ENCODE measurements around the gene GJB1. TPM values are rescaled to one million over a fixed set of nuclear protein-coding genes. Genes with fewer than 3 reads are reported as not detected.
"Not testable (repeated sequence)": the region's sequence is repeated elsewhere in the genome, so short reads cannot be mapped to it uniquely, and the experiment has no call there.

Gene GJB1
- total RNA-seq, 2 experiments from 2014 or later, result 0.26 TPM; not detected in 1

DNA sequence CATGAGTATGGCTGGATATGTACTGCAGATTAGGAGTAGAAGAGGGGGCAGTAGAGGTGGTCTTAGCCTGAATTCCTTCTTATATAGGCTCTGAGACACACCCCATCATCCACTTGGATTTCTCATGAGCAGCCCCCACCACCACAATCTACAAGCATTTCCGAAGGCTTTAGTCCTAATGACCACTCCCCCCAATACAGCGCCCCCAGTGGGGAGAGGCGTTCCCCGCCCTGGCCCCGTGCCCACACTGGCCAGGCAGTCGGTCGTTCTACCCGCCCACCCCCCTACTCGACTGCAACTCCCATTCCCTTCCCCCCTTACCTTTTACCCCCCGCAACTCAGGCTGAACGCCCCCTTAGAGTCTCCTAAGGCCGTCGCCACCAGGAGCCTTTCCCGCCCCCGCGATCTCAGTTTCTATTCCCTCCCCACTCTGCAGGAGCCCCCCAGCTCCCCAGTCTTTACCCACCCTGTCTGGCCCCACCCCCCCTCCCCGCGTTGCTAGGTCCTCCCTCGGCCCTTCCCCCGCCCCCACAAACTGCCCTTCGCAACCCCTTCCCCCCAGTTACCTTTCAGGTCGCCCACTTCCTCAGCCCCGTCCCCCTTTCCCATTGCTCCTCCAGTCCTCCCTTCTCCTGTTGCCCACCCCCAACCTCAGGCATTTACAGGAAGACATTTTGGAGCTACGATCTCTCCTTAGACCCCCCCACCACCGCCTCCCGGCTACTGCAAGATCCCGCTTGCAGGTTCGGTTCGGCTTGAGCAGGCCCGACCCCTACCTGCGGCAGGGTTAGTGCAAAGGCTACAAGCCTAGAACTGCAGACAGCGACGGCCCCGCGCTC lies 30.4 kb downstream of the GJB1 start:
- peak; percentile 49 for DNase-seq
- ATAC-seq (ENCODE audit: low read depth), result no peak
- Mint-ChIP-seq H3K27ac (peak overlapping the region; percentile 94), H3K4me1 (peaks cover 18% of the 10 kb centered on the region), H3K9me3 (no peaks in the 10 kb centered on the region), H3K27me3 (no peaks in the 10 kb centered on the region), H3K36me3 (peaks cover 4% of the 10 kb centered on the region), H3K4me3 (peak overlapping the region; percentile 90)
- POLR2A ChIA-PET, result interaction anchor here (1.1 to 5.1 kb wide), 6 partner anchors 30 to 280 kb away, joined by 3 to 43 read pairs (median 9); partner anchors contain the start of genes NONO, OGT and TAF1

GRCh38 chrX:71254092-71254963 lies 31.3 kb downstream of the GJB1 start, which contains the start of gene ZMYM3:
TSS of gene ZMYM3 (minus strand) at chrX:71254140. CDS start at chrX:71253255, 885 bp downstream.
- peaks cover 18% of the 10 kb centered on the region for H3K4me1 Mint-ChIP-seq
- no peaks in the 10 kb centered on the region for H3K27me3 Mint-ChIP-seq
- H3K4me3 Mint-ChIP-seq, result peak within 1 kb of the TSS; percentile 90
- DNase-seq (peak; percentile 79), ATAC-seq (ENCODE audit: low read depth) (peak; percentile 90)
- H3K27ac Mint-ChIP-seq, result peak within 1 kb of the TSS; percentile 94
- peaks cover 2% of the 10 kb centered on the region for H3K36me3 Mint-ChIP-seq
- H3K9me3 Mint-ChIP-seq, result no peaks in the 10 kb centered on the region
- POLR2A ChIA-PET, result interaction anchor here (0.5 to 5.1 kb wide), 8 partner anchors 30 to 779 kb away, joined by 3 to 43 read pairs (median 6); partner anchors contain the start of genes NONO, OGT and TAF1

GRCh38 chrX:71256051-71256450 lies 33.0 kb downstream of the GJB1 start:
- no peaks in the 10 kb centered on the region for H3K36me3 Mint-ChIP-seq
- no peaks in the 10 kb centered on the region for H3K27me3 Mint-ChIP-seq
- peak overlapping the region; percentile 94 for H3K27ac Mint-ChIP-seq
- H3K4me3 Mint-ChIP-seq, result peak overlapping the region; percentile 90
- ATAC-seq (ENCODE audit: low read depth), result no peak
- no peaks in the 10 kb centered on the region for H3K9me3 Mint-ChIP-seq
- POLR2A ChIA-PET, result interaction anchor here (5.1 kb wide), 1 partner anchor 28 kb away, joined by 43 read pairs; the partner anchor contains the start of gene NONO
- no peak for DNase-seq
- peaks cover 17% of the 10 kb centered on the region for H3K4me1 Mint-ChIP-seq

GRCh38 chrX:71256856-71257255 lies 33.8 kb downstream of the GJB1 start:
- POLR2A ChIA-PET, result interaction anchor here (5.1 kb wide), 1 partner anchor 27 kb away, joined by 43 read pairs; the partner anchor contains the start of gene NONO
- DNase-seq (no peak), ATAC-seq (ENCODE audit: low read depth) (no peak)
- no peaks in the 10 kb centered on the region for H3K9me3 Mint-ChIP-seq
- H3K4me3 Mint-ChIP-seq, result no peak overlapping the region
- H3K27me3 Mint-ChIP-seq, result no peaks in the 10 kb centered on the region
- H3K36me3 Mint-ChIP-seq, result no peaks in the 10 kb centered on the region
- H3K4me1 Mint-ChIP-seq, result peaks cover 11% of the 10 kb centered on the region
- no peak overlapping the region for H3K27ac Mint-ChIP-seq

- ATAC-seq (ENCODE audit: low read depth); H3K27me3 Mint-ChIP-seq; H3K4me1 Mint-ChIP-seq; H3K4me3 Mint-ChIP-seq; H3K36me3 Mint-ChIP-seq; DNase-seq; POLR2A ChIA-PET; H3K27ac Mint-ChIP-seq; H3K9me3 Mint-ChIP-seq: not testable (repeated sequence)
Observed at GRCh38 chrX:71268624-71269023, 45.6 kb downstream of the GJB1 start.

GRCh38 chrX:71269801-71270395 lies 46.9 kb downstream of the GJB1 start:
- Mint-ChIP-seq H3K4me1 (no peaks in the 10 kb centered on the region), H3K36me3 (peaks cover 1% of the 10 kb centered on the region), H3K27me3 (no peaks in the 10 kb centered on the region), H3K27ac (no peak overlapping the region), H3K4me3 (no peak overlapping the region), H3K9me3 (no peaks in the 10 kb centered on the region)
- POLR2A ChIA-PET, result no interaction called here
- no peak for DNase-seq
- ATAC-seq (ENCODE audit: low read depth), result no peak

- POLR2A ChIA-PET; H3K4me1 Mint-ChIP-seq; ATAC-seq (ENCODE audit: low read depth); H3K9me3 Mint-ChIP-seq; H3K36me3 Mint-ChIP-seq; H3K27me3 Mint-ChIP-seq; H3K4me3 Mint-ChIP-seq; H3K27ac Mint-ChIP-seq; DNase-seq: not testable (repeated sequence)
Observed at GRCh38 chrX:71272313-71272712, 49.3 kb downstream of the GJB1 start.

Other genes with a start within 250 kb of the GJB1 start
- gene SNX12, start 154.9 kb upstream of the GJB1 start, total RNA-seq, result 10 to 100 TPM; 36.8 to 38.7 TPM
- gene FOXO4, start 127.4 kb upstream of the GJB1 start, total RNA-seq, result 10 to 100 TPM; 22.1 to 24.9 TPM
- 10 to 100 TPM; 26.7 to 30.6 TPM for gene CXorf65, start 116.5 kb upstream of the GJB1 start, total RNA-seq
- gene IL2RG, start 111.6 kb upstream of the GJB1 start, total RNA-seq, result 100 to 1,000 TPM; 389 to 395 TPM
- 10 to 100 TPM; 64.7 to 77.1 TPM for gene MED12, start 104.6 kb upstream of the GJB1 start, total RNA-seq
- gene NLGN3, start 78.4 kb upstream of the GJB1 start, total RNA-seq, result 1 to 10 TPM; 1.4 to 1.9 TPM
- gene ZMYM3, start 30.9 kb downstream of the GJB1 start, total RNA-seq, result 10 to 100 TPM; 38.9 to 39.3 TPM
- gene NONO, start 60.4 kb downstream of the GJB1 start, total RNA-seq, result 100 to 1,000 TPM; 438 to 466 TPM
- 1 to 10 TPM; 4.9 to 6.6 TPM for gene ITGB1BP2, start 78.5 kb downstream of the GJB1 start, total RNA-seq
- 10 to 100 TPM; 64.7 to 66.8 TPM for gene TAF1, start 143.1 kb downstream of the GJB1 start, total RNA-seq